GM11168 (cell line): ENCODE results near the gene IL4R.
"Not testable (repeated sequence)": the region's sequence is repeated elsewhere in the genome, so short reads cannot be mapped to it uniquely, and the experiment has no call there.

Experiments
- in situ Hi-C: fragments of 300-500 bp; cut with MboI; formaldehyde crosslinking; loops from one replicate; pipeline ENCODE4 v1.12.0; 2022; ENCODE audit warnings: low sequenced_read_pairs; ENCODE audit not compliant: unreplicated experiment

IL4R gene

DNA sequence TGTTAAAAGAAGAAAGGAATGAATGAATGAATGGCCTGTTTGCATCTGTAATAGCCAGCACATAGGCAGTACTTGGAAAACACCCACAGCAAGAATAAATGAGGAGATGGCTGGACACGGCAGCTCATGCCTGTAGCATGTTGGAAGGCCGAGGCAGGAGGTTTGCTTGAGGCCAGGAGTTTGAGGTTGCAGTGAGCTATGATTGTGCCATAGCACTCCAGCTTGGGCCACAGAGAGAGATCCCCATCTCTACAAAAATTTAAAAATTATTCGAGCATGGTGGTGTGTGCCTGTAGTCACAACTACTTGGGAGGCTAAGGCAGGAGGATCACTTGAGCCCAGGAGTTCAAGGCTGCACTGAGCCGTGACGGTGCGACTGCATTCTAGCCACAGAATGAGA, 12.5 kb downstream of the IL4R start:
- in situ Hi-C loops: no loop called here

DNA sequence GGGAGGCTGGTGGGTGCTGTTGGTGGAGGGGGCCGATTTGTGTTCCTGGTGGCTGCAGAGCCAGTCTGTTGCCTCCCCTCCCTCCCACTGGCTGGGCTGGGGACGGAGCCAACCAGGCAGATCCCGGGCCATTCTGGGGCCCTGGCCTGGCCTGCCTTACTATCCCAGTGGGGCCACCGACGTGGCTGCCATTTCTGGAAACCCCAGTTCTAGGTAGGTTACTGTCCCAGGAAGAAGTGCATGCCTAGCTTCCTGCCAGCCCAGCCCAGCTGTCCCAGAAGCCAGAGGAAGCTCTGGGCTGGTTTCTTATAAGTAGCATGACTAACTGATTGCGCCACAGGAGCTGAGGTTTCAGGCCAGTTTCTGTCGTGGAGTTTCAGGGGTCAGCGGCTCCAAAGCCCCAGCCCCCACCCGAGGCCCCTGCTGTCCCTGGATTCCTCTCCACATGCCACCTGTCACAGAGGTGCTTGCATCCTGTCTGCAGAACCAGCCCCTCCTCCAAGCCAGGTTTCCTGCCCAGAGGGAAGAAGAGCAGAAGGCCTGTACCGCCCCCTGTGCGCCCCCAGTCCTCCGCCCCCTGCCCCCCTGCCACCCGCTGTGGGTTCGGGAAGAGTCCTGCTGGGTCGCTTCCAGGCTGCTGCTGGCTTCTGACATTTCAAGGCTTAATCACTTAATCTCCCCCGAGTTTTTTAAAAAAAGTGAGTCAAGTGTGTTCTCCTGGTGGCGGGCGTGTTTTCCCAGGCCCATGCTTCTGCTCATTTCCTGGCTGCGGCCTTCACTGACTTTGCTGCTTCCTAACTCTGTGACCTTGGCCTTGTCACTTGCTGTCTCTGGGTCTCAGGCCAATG, 13.2 kb downstream of the IL4R start:
- in situ Hi-C loops: no loop called here

DNA sequence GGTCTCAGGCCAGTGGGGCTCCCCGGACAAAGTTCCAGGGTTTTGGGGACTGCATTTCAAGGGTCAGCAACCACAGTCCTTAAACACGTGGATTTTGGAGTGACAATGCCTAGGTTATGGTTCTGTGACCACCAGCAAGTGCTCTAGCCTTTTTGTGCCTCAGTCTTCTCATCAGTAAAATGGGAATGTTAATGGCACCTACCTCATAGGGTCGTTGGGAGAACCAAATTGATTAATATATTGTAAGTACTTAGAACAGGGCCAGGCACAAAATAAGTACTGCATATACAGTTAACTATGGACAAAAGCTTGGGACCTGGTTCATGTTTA, 13.8 kb downstream of the IL4R start:
- in situ Hi-C loops: no loop called here

DNA sequence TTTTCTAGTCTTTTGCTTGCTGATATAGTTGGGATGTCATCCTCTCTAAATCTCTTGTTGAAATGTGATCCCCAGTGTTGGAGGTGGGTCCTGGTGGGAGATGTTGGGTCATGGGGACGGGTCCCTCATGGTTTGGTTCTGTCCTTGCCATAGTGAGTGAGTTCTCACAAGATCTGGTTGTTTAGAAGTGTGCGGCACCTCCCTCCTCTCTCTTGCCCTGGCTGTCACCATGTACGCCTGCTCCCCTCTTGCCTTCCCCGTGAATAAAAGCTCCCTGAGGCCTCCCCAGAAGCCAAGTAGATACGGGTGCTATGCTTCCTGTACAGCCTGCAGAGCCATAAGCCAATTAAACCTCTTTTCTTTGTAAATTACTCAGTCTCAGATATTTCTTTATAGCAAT, 15.2 kb downstream of the IL4R start:
- in situ Hi-C loops: no loop called here

DNA sequence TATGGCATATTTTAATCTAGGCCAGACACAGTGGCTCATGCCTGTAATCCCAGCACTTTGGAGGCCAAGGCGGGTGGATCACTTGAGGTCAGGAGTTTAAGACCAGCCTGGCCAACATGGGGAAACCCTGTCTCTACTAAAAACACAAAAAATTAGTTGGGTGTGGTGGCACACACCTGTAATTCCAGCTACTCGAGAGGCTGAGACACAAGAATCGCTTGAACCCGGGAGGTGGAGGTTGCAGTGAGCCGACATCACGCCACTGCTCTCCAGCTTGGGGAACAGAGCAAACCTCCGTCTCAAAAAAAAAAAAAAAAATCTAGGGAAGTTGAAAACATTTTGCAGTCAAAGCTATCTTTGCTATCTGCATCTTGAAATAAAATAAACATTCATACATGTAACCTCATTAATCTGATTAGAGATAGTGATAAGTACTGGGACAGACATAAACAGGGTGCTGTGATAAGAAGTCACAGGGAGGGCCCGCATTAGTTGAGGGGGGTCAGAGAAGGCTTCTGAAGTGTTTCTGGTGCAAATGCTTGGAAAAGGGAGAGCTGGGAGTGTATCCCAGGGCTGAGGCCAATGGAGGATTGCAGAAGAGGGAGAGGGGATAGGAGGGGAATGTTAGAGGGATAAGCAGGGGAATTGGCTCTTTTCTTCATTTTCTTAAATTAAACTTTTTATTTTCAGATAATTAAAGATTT, 15.8 kb downstream of the IL4R start:
- in situ Hi-C loops: not testable (repeated sequence)

DNA sequence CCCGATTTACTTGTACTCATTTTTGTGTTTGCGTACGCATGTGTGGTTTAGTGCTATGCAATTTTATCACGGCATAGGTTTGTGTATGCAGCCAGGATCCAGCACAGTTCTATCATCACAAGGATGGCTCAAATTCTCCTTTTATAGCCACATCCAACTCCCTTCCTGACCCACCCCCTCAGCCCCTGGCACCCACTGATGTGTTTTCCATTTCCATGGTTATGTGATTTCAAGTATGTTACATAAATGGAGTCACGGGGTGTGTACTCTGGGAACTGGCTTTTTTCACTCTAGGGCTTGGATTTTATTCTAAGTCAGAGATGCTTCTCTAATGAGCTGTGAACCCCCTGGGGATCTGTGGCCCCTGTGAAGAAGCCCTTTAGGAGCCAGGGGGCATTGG, 16.8 kb downstream of the IL4R start:
- in situ Hi-C loops: no loop called here

DNA sequence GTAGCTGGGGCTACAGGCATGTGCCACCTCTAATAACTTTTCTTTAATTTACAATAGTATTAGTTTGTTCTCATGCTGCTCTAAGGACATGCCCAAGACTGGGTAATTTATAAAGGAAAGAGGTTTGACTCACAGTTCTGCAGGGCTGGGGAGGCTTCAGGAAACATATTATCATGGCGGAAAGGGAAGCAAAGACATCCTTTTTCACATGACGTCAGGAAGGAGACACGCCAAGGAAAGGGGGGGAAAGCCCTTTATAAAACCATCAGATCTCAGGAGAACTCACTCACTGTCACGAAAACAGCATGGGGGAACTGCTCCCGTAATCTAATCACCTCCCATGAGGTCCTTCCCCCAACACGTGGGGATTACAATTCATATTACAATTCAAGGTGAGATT, 18.3 kb downstream of the IL4R start:
- in situ Hi-C loops: no loop called here

DNA sequence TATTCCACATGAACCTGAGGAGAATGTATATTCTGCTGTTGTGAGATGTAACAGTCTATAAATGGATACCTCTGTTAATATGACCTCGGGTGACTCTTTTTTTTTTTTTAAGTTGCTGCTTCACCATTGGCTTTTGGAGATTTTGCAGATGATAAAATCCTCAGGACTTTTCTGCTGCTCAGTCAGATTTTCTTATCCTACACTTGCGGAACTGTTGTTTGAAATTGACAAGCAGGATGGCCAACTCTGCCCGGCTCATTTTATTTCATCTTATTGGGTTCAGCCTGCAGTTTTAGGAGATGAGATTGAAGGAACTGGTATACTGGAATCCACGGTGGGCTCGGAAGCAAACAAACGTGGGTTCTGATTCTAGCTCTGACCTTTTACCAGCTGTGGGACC, 19.3 kb downstream of the IL4R start:
- in situ Hi-C loops: no loop called here

DNA sequence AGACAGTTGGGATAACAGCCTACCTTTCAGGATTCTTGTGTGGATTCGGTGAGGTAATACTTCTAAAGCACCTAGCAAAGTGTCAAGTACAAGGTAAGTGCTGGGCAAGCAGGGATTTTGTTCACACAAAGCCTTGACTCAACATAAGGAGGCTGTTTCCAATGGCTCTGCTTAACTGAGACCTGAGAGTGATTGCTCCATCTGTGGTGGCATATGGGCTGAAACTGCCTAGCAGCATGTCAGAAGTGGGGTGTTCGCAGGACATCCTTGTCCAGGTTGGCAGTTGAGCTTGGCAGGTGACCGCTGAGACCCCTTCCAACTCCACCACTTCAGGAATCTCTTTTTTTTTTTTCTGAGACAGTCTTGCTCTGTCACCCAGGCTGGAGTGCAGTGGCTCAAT, 19.8 kb downstream of the IL4R start:
- in situ Hi-C loops: no loop called here

DNA sequence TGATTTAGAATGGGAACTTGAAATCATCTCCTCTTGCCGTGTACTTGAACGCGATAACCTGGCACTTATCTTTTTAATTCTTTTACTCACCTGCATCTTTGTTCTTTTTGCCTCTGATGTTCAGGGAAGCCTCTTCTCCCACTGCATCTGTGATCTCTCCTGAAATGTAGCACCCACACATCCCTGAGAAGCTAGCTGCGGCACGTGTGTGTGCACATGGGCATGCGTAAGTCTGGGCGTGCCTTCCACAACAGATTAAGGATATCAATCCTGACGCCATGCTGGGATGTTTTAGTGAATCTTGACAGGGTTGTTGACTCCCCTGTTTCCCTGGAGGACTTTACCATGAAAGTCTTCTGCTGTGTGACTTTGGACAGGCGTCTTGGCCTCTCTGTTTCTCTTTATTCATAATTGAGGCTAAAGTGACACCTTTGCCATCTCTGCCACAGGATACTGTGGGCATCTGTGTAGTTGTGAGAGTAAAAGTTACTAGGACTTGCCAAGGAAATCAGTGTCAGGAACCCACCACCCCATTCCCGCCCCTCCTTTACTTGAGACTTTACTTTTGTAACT, 20.5 kb downstream of the IL4R start:
- in situ Hi-C loops: no loop called here

DNA sequence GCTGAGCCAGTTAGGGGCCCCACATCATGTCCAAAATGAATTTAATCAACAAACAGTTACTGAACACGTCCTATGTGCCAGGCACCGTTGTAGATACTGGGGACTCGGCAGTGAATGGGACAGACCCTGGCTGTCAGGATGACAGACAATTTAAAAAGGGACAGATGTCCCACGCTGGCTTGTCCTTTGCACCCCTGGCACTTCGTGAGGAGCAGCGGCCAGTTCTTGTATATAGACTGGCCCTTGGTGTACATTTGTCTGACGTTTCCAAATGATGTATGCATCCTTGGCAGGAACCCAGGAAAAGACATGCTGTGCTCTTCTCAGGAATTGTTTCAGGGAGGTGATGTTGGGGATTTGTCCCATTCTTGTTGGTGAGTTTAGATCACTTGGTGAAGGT, 21.1 kb downstream of the IL4R start:
- in situ Hi-C loops: no loop called here

DNA sequence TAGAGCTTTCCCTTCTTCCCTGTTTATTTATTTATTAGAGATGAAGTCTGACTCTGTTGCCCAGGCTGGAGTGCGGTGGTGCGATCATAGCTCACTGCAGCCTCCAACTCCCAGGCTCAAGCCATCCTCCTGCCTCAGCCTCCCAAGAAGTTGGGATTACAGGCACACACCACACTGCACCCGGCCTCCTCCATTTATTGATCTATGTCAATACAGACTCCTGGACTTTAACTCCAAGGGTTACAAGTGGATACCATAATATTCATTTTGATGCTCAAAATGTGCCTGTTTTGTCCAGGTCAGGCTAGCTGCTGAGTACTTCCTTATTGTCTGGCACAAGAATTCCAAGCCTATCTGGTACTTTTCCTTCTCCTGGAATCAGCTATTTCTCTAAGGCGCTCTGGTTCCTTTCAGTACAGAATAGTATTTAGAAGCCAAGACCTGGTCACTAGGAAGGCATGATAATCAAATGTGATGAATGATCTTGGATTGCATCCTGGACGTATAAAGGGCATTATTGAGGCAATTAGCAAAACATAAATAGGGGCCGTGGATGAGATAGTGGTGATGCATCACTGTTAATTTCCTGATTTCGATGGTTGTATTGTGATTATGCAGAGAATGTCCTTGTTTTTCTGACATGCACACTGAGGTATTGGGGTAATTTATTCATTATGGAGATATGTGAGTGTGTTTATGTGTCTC, 21.7 kb downstream of the IL4R start:
- in situ Hi-C loops: no loop called here

DNA sequence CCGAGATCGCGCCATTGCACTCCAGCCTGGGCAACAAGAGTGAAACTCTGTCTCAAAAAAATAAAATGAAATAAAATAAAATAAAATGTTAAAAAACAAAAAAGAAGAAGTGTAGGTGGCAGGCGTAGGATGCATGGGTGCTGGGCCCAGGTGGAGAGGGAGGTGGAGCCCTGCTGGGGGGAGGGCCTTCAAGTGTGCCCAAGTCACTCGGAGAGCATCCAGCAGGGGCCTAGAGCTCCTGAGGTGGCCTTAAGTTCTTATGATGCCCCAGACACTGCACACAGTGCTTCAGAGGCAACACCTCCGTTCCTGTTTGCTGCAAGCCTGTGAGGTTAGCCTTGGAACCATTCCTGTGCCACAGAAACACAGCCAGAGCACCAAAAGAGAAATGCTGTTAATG, 23.2 kb downstream of the IL4R start:
- in situ Hi-C loops: no loop called here

DNA sequence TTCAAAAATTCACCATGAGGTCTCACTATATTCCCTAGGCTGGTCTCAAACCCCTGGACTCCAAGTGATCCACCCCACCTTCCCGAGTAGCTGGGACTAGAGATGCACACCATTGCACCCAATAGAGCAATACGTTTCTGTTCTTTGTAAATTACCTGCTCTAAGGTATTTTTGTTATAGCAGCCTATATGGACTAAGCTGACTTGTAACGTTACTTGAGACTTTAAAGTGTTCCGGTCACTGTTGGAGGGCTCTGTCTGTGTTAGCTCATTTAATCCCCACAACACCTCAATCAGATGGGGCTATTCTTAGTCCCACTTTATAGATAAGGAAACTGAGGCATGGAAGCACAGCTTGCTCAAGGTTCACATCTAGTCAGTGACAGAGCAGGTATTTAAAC, 25.4 kb downstream of the IL4R start:
- in situ Hi-C loops: no loop called here

DNA sequence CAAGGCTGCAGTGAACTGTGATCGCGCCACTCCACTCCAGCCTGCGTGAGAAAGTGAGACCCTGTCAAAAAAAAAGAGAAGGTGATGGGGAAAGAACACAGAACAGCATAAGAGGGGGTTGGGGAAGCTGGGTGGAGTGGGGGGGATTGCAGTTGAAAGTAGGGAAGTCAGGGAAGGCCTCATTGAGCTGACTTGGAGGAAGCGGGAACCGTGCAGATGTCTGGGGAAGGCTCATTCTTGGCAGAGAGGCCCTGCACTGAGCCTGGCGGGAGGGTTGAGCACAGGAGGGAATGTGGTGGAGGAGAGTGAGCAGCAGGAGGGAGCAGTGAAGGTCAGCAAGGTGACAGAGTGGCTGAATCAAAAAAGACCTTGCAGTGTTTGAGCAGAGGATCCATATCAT, 26.9 kb downstream of the IL4R start:
- in situ Hi-C loops: no loop called here

DNA sequence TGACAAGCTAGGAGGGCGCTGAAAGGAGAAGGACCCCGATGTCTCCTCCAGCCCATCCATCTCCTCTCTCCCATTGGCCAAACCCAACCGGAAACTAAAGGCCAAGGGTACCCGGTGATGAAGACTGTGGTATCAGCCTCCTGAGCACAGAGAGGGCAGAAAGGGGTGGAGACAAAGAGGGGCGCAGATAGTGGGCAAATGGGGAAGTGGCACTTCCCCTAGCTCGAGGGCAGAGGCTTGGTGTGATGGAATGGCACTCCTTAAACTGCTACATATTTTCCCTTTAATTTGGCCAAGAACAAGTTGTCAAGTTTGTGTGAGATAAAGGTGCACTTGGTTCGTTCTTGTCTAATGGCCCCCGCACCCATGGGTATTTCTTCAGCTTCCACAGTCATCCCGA, 27.8 kb downstream of the IL4R start:
- in situ Hi-C loops: no loop called here

DNA sequence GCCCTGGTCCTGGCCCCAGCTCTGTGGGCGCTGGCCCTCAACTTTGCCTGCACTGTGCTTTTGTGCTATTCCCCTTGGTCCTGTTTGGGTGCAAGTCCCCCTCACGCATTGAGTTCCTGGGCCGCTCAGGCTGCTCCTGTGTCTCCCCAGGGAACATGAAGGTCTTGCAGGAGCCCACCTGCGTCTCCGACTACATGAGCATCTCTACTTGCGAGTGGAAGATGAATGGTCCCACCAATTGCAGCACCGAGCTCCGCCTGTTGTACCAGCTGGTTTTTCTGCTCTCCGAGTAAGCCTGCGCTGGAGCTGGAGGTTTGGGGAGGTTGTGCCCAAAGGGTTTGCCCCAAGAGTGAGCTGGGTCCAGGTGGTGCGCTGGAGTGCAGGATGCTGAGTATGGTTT, 28.2 kb downstream of the IL4R start:
- in situ Hi-C loops: no loop called here

DNA sequence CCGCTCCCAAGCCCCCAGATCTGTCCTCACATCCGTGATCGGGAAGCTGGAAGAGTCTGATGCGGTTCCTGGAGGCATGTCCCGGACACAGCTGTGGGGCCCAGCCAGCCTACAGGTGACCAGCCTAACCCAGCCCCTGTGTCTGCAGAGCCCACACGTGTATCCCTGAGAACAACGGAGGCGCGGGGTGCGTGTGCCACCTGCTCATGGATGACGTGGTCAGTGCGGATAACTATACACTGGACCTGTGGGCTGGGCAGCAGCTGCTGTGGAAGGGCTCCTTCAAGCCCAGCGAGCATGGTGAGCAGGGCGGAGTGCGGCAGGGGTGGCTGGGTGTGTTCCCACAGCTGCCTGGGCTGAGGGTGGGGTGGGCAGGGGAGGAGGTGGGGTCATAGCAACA, 30.9 kb downstream of the IL4R start:
- in situ Hi-C loops: no loop called here

DNA sequence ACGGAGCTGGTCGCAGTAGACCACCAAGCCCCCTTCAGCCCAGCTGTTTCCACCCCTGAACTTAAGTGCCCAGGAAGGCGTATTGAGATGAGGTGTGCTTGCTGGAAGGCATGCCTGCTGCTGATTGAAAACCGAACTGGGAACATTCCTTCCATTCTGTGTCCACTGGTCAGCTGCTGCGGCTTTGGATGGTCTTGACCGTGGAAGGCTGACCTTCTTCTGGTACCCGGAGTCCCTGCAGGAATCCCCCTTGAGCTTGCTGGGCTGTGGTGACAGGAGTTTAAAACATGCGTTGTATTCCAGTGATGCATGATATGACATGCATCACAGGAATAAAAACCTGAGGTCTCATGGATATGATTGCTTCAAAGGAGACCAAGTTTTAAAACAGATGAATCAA, 31.4 kb downstream of the IL4R start:
- in situ Hi-C loops: no loop called here

DNA sequence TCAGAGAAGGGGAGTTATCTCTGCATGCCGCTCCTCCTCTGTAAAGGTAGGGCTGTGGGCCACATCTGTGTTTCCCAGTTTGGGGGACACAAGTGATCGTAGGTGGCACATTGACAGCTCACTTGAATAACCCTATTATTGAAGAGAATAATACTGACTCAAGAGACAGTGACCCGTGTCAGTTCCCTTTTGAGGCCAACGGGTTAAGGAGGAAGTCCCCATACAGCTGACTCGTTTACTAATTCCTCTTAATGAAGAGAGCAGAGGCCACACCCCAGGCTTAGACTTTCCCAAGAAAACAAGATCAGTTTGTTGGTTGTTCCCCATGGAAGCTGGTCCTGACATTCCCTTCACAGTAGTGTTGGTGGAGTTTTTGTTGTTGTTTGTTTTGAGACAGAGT, 33.0 kb downstream of the IL4R start:
- in situ Hi-C loops: no loop called here
